PFSK-1 (cell line): Measurements from ENCODE around the gene CDC16.

Experiments used
- POLR2AphosphoS5 ChIP-seq: IDR thresholded peaks from 2 replicates; pipeline ENCODE4 v1.6.1; 2012; ENCODE audit warnings: low read depth, mild to moderate bottlenecking, control low read depth, low read length, moderate library complexity
- REST ChIP-seq, 2 experiments: IDR thresholded peaks; 2 replicates each; pipeline versions ENCODE4 v1.6.1 to v1.8.0; 2011 to 2012; ENCODE audit warnings: low read depth in 2 of 2, low read length in 2 of 2, control low read depth in 1 of 2, inconsistent platforms in 1 of 2, mild to moderate bottlenecking in 1 of 2, moderate library complexity in 1 of 2; ENCODE audit not compliant: insufficient read depth in 1 of 2
- SIN3A ChIP-seq: IDR thresholded peaks from 2 replicates; pipeline ENCODE4 v1.6.1; 2012; ENCODE audit warnings: mild to moderate bottlenecking, low read length, moderate library complexity, borderline replicate concordance; ENCODE audit not compliant: insufficient read depth

DNA sequence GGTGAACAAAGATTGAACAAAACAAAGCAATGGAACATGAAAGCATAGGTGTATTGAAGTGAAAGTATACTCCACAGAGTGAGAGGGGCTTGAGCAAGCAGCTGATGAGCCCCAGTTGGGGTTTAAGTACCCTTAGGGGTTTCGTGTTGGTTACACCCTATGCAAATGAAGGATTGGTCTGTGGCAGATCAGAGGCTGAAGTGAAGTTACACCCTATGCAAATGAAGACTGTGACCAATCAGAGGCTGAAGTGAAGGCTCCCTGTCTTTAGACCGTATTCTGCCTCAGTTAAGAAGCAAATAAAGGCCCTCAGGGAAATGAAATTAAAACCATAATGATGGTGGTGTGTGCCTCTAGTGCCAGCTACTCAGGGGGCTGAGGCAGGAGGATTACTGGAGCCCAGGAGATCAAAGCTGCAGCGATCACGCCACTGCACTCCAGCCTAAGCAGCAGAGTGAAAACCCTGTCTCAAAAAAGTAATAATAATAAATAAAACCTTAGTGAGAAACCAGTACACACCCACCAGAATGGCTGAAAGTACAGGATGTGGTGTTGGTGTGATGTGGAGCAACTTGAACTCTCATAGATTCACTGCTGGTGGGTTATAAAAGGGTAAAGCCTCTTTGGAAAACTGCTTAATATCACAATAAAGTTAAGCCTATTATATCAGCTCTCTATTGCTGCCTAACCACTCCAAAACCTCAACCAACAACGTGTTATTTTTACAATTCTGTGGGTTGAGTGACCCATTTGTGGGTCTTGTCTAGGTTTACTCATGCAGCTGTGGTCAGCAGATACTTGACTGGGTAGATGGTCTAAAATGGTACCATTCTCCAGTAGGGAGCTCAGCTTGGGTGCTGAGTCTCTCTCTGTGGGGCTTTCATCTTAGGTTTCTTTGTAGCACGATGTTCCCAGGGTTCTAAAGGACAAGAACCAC is 33.9 kb downstream of the CDC16 start:
- TF ChIP-seq SIN3A = no peak
- TF ChIP-seq POLR2AphosphoS5 = no peak
- TF ChIP-seq REST (IDR thresholded peaks at IDR 0.05; ENCODE audit: insufficient read depth in 1 of 2, low read depth in 2 of 2, low read length in 2 of 2) = no peak
